ENCODE data around the gene ATP5PB. TPM values are rescaled to one million over a fixed set of nuclear protein-coding genes. Genes with fewer than 3 reads are reported as not detected.
A peak's percentile ranks its signal among the peaks of the same experiment; 100 is the strongest.

ATP5PB gene
- total RNA-seq, 1 donor from 2014 or later: 220 TPM

DNA sequence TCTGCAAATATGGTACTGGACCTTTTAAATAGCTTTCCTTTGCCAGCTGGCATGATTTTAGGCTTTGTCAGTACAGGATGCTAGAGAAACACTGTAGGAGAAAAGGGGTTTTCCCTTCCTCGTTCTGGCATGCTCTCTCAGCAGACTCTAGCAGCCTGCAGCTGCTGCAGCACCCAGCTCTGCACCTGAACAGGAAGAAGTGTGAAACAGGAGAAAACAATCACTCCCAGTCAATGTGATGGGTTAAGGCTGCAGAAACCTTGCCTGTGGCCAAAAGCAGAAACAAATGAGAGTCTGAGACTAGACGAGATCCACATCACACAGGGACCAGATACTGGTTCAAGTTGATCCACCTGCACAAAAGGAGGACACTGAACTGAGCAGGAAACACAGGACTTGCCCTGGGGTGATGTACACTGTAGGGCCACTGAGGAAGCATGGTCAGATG, 42.9 kb upstream of the ATP5PB start:
- ATAC-seq (ENCODE audit: low read depth) (peak; percentile 98), DNase-seq (peak; percentile 29)
- no peaks in the 10 kb centered on the region for H3K36me3 Mint-ChIP-seq (ENCODE audit: low read depth)
- TF ChIP-seq, protein P1, sequence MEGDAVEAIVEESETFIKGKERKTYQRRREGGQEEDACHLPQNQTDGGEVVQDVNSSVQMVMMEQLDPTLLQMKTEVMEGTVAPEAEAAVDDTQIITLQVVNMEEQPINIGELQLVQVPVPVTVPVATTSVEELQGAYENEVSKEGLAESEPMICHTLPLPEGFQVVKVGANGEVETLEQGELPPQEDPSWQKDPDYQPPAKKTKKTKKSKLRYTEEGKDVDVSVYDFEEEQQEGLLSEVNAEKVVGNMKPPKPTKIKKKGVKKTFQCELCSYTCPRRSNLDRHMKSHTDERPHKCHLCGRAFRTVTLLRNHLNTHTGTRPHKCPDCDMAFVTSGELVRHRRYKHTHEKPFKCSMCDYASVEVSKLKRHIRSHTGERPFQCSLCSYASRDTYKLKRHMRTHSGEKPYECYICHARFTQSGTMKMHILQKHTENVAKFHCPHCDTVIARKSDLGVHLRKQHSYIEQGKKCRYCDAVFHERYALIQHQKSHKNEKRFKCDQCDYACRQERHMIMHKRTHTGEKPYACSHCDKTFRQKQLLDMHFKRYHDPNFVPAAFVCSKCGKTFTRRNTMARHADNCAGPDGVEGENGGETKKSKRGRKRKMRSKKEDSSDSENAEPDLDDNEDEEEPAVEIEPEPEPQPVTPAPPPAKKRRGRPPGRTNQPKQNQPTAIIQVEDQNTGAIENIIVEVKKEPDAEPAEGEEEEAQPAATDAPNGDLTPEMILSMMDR (IDR thresholded peaks at IDR 0.05): no peak
- no peaks in the 10 kb centered on the region for H3K27me3 Mint-ChIP-seq
- peaks cover 35% of the 10 kb centered on the region for H3K4me1 Mint-ChIP-seq
- ChIA-PET CTCF (interaction anchor here (0.9 to 1.8 kb wide), 3 partner anchors 183 to 376 kb away, joined by 3 to 7 read pairs (median 7); no protein-coding TSS in a partner anchor), POLR2A (interaction anchor here (0.6 to 1.3 kb wide), 4 partner anchors 19 to 208 kb away, joined by 3 to 4 read pairs (median 3); no protein-coding TSS in a partner anchor)
- peak overlapping the region; percentile 72 for H3K27ac Mint-ChIP-seq
- intact Hi-C loops (cut with micrococcal nuclease): loop anchor here (1.0 to 5.0 kb wide), 2 partner anchors 42 to 279 kb away; no protein-coding TSS in a partner anchor
- peak overlapping the region; percentile 33 for H3K4me3 Mint-ChIP-seq
- H3K9me3 Mint-ChIP-seq: no peaks in the 10 kb centered on the region

DNA sequence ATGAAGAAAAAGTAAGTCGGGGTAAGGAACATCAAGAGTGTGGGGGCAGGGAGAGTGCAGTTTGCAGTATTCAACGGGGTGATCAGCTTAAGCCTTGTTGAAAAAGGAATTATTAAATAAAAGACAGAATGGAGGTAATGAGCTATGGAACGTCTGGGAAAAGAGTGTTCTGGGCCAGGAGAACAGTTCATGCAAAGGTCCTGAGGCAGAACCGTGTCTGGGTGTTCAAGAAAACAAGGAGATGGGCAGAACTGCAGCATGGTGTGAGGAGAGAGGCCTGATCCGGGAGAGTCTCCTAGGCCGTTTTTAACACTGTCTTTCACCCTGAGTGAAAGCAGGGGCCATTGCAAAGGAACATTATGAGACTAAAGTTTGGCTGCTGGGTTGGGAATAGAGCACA, 42.0 kb upstream of the ATP5PB start:
- CTCF ChIA-PET: interaction anchor here (1.3 to 1.8 kb wide), 2 partner anchors 340 to 377 kb away, joined by 3 to 7 read pairs; no protein-coding TSS in a partner anchor

GRCh38 chr1:111412839-111413238, 36.4 kb upstream of the ATP5PB start:
- ATAC-seq (ENCODE audit: low read depth) (no peak), DNase-seq (no peak)
- Mint-ChIP-seq H3K27ac (no peak overlapping the region), H3K36me3 (ENCODE audit: low read depth) (peaks cover 8% of the 10 kb centered on the region), H3K4me3 (no peak overlapping the region), H3K9me3 (no peaks in the 10 kb centered on the region), H3K27me3 (no peaks in the 10 kb centered on the region), H3K4me1 (peaks cover 9% of the 10 kb centered on the region)
- TF ChIP-seq, protein P1 (IDR thresholded peaks at IDR 0.05): no peak
- intact Hi-C loops (cut with micrococcal nuclease): no loop called here
- POLR2A ChIA-PET: no interaction called here
- CTCF ChIA-PET: interaction anchor here (0.9 to 1.1 kb wide), 3 partner anchors 13 to 190 kb away, joined by 3 to 4 read pairs (median 3); no protein-coding TSS in a partner anchor

More for the DNA sequence above, 42.0 kb upstream of the ATP5PB start:
- Mint-ChIP-seq H3K27me3 (no peaks in the 10 kb centered on the region), H3K4me3 (no peak overlapping the region), H3K4me1 (peaks cover 35% of the 10 kb centered on the region), H3K9me3 (no peaks in the 10 kb centered on the region), H3K36me3 (ENCODE audit: low read depth) (no peaks in the 10 kb centered on the region), H3K27ac (no peak overlapping the region)
- intact Hi-C loops (cut with micrococcal nuclease): loop anchor here (5.0 kb wide), 1 partner anchor 280 kb away; no protein-coding TSS in a partner anchor
- TF ChIP-seq, protein P1 (IDR thresholded peaks at IDR 0.05): no peak
- DNase-seq (no peak), ATAC-seq (ENCODE audit: low read depth) (no peak)
- POLR2A ChIA-PET: no interaction called here

DNA sequence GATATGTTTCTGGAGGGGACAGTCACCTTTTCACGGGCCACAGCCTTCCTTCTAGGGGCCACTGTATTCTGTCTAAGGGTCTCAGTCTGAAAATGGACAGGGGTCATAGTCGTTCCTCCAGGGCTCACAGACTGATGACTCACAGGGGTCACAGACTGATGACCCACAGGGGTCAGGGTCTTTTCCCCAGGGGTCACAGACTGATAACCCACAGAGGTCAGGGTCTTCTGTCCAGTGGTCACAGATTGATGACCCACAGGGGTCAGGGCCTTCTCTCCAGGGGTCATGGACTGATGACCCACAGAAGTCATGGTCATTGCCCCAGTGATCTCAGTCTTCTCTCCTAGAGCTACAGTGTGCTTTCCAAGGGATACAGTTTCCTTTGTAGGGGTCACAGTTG, 34.5 kb upstream of the ATP5PB start:
- Mint-ChIP-seq H3K4me3 (no peak overlapping the region), H3K36me3 (ENCODE audit: low read depth) (peaks cover 12% of the 10 kb centered on the region), H3K4me1 (peaks cover 9% of the 10 kb centered on the region), H3K27me3 (no peaks in the 10 kb centered on the region), H3K9me3 (no peaks in the 10 kb centered on the region), H3K27ac (no peak overlapping the region)
- ChIA-PET CTCF (no interaction called here), POLR2A (no interaction called here)
- TF ChIP-seq, protein P1 (IDR thresholded peaks at IDR 0.05): no peak
- intact Hi-C loops (cut with micrococcal nuclease): no loop called here
- ATAC-seq (ENCODE audit: low read depth) (no peak), DNase-seq (no peak)

GRCh38 chr1:111415461-111415860, 33.8 kb upstream of the ATP5PB start:
- Mint-ChIP-seq H3K4me1 (peaks cover 9% of the 10 kb centered on the region), H3K9me3 (no peaks in the 10 kb centered on the region), H3K36me3 (ENCODE audit: low read depth) (peaks cover 13% of the 10 kb centered on the region), H3K4me3 (no peak overlapping the region), H3K27me3 (no peaks in the 10 kb centered on the region), H3K27ac (no peak overlapping the region)
- CTCF ChIA-PET: interaction anchor here (1.0 kb wide), 1 partner anchor 15 kb away, joined by 3 read pairs; no protein-coding TSS in a partner anchor
- POLR2A ChIA-PET: no interaction called here
- TF ChIP-seq, protein P1 (IDR thresholded peaks at IDR 0.05): no peak
- intact Hi-C loops (cut with micrococcal nuclease): no loop called here
- ATAC-seq (ENCODE audit: low read depth): no peak
- no peak for DNase-seq
